ENCODE data around the gene PLAC1.

PLAC1 gene

DNA sequence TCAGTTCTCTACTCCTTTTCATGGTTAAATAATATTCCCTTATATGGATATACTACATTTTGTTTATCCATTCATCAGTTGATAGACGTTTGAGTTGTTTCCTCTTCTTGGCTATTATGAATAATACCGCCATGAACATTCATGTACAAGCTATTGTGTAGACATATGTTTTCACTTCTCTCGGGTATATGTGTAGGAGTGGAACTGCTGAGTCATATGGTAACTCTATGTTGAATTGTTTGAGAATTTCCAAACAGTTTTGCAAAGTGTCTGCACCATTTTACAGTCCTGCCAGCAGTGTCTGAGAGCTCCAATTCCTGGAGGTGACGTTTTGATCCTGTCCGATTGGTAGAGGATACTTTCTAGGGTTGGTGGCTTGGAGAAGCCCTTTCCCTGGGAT, 23.6 kb downstream of the PLAC1 start:
- no peak for DNase-seq
- in situ Hi-C loops (cut with MboI; ENCODE audit: low pct_unique_long_range_greater_than_20kb, low sequenced_read_pairs) = no loop called here

DNA sequence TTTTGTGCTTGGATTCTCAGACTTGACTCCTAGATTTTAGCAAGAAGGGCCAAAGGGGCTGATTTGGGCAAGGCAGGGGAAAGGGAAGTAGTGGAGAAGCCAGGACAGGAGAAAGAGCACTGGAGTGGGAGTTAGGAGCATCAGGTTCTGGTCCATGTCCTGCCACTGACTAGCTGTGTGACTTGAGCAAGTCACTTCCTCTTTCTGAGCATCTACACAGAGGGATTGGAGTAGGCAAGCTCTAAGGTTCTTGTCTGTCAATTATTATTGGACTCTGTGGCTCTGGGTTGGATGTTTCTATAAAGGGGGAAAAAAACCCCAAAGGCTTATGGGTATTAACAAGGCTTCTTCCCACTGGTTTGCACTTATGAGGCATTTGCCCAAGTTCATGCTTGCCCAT, 24.4 kb downstream of the PLAC1 start:
- in situ Hi-C loops (cut with MboI; ENCODE audit: low pct_unique_long_range_greater_than_20kb, low sequenced_read_pairs) = no loop called here
- peak; percentile 14 for DNase-seq

DNA sequence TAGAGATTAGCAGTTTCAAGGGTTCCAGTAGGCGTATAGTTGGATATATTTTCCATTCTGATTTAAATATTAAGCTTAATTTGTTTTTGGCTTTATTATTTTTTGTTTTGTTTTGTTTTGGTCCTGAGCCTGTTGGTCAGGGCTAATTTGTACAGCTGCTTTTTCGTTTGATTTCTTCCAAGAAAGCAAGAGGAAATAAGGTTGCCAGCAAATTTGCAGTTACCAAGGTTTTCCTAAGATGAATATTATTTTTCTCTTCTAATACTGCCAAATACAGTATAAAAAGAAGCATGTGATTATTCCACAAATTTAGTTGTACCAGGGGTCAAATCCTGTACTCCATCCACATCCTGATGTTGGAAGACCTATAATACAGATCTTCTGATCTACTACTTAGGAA, 24.9 kb downstream of the PLAC1 start:
- DNase-seq = no peak
- in situ Hi-C loops (cut with MboI; ENCODE audit: low pct_unique_long_range_greater_than_20kb, low sequenced_read_pairs) = no loop called here

DNA sequence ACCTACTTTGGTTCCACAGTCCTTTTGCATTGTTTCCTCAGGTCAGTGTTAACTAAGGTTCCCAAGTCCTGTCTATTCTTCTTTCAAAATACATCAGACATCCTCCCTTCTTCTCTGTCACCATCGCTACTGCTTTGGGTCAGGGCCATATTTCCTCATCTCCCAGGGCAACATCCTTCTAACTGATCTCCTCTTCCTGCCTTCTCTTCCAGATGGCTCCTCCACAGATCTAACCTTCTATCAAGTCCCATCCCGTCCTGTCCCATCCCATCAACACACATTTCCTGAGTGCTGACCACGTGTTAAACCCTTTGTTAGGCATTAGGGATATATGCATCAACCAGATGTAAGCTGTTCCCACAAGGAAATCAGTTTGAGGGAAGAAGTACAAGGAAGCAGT, 25.9 kb downstream of the PLAC1 start:
- in situ Hi-C loops (cut with MboI; ENCODE audit: low pct_unique_long_range_greater_than_20kb, low sequenced_read_pairs) = no loop called here
- no peak for DNase-seq

DNA sequence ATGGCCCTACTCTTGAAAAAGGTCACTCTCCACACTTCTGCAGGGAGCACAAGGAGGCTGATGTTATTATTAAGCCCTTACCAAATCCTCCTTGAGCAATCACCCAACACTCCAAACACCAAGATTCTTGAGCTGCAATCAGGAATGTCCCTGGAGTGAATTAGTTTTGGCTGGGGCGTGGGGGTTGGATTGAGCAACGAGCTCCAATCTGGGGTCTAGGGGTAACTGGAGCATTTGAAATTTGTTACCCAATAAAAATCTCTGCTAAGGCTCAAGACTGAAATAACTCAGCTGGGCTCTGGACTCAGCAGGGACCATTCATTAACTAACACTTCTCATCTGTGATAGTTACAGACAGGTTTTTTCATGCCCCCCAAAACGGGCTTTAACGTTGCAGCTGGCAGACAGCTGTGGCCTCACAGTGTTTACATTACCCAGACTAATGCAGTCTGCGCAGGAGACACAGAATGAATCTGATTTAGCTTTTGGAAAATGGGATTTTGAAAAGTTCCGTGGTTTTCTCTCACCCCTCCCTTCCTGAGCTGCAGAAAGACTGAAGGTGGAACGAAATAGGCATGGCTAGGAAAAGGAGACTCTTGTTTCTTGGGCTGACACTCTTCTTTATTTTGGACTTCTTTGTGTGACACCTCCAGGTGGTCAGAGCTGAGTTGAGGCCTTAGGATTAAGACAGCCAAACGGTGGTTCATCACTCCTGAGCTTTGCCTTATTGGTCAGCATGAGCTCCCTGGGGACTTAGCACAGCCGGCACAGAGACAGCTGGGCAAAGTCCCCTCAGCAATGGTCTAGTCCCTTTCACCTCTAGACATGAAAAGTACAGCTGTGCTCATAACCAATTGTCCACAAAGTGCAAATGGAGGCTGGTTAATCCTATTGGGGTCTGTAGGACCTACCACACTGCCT, 26.6 kb downstream of the PLAC1 start:
- in situ Hi-C loops (cut with MboI; ENCODE audit: low pct_unique_long_range_greater_than_20kb, low sequenced_read_pairs) = no loop called here
- DNase-seq = no peak

DNA sequence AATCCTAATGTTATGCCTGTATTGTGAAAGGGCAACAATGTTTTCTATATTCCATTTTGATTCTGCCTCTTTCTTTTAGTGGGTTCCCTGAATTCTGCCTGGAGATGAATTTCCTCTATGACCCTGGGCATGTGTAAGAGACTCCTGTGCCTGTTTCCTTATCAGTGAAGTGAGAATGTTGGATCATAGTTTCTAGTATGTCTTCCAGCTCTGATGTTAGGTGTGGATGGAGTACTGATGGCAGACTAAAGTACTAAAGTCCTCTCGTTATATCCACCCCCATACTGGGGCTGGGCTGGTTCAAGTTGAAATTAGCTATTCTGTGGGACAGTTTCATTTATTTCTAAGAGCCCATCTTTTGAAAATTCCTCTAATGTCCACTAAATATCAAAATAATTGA, 29.6 kb downstream of the PLAC1 start:
- DNase-seq = no peak
- in situ Hi-C loops (cut with MboI; ENCODE audit: low pct_unique_long_range_greater_than_20kb, low sequenced_read_pairs) = no loop called here

DNA sequence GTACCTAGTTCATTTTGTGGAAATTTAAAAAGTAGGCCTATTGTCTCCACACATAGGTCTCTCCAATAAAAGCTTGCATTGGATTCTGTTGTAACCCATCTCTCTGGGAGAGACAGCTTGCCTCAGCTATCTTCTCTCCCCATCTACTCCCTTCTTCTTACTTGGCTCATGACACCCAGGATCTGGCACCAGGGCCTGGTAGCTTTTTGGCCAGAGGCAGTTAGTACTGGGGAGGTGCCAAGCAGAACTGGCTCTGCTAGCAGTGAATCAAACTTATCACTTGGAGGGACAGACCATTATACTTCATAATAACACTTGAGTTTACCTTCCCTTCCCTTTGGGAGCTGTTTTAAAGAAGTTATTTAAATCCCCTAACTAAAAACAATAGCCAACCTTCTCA, 31.8 kb downstream of the PLAC1 start:
- in situ Hi-C loops (cut with MboI; ENCODE audit: low pct_unique_long_range_greater_than_20kb, low sequenced_read_pairs) = no loop called here
- no peak for DNase-seq

DNA sequence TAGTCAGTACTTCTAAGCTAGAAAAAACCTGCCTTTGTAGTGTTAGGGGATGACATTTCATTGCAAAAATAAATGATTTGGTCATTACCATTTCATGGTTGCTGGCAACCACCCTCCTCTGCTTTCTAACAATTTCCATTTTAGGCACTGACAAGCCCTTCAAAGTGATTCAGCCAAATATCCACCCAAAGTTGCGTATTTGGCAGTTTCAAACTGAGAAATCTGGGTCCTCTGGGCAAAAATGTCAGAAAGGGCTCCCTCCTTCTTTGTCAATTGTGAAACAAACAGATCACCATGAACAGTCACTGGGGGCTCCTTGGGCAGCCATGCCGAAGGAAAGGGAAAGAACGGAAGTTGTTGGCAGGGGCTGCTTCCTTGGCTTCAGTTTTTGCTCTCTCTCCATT, 33.0 kb downstream of the PLAC1 start:
- DNase-seq = no peak

DNA sequence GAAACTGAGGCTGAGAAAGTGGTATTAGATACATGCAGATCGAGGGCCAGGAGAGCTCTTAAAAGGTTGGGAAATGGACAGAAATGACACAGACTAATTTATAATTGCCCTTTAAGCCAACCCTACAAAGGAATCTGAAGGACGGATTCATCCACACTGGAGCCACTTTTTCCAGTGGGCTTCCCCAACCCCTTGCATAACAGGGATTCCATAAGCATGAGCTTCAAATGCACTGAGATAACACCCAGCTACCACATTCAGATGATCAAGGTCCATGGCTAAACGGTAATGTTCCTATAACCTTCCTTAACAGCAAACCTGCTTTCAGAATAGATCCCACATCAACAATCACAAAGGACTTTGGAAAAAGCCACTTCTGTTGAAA, 34.2 kb downstream of the PLAC1 start:
- DNase-seq = no peak
- in situ Hi-C loops (cut with MboI; ENCODE audit: low pct_unique_long_range_greater_than_20kb, low sequenced_read_pairs) = no loop called here

More for the DNA sequence above, 33.0 kb downstream of the PLAC1 start:
- in situ Hi-C loops (cut with MboI; ENCODE audit: low pct_unique_long_range_greater_than_20kb, low sequenced_read_pairs) = no loop called here

DNA sequence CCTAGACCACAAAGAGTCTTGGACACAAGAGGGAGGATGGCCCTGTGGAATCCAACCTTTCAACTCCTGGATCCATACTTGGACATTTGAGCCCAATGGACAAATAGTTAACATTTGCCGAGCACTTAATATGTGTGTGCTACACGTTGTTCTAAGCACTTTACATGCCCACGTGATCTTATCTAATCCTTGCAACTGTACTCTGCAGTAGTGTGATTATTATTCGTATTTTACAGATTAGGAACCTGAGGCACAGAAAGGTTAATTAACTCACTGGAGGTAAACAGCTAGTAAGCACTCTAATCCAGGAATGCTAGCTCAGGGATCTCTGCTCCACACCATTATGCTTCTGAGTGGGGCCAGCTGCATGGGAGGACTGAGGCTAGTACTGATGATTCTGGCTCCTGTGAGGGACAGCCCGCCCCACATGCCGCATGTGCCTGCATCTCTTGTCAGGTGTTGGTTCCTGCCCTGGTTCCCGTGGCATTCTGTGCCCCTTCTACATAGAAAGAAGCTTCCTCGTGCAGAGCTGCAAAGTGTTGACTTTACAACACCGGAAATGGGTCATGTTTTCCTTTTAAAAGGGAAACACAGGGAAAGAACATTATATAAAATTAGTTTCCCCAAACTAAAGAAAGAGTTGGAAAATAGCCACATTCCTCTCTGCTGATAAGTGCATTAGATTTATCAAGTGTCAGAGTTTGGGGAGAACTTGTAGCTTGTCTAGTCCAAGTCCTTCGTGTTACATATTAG, 34.8 kb downstream of the PLAC1 start:
- DNase-seq = no peak
- in situ Hi-C loops (cut with MboI; ENCODE audit: low pct_unique_long_range_greater_than_20kb, low sequenced_read_pairs) = no loop called here

DNA sequence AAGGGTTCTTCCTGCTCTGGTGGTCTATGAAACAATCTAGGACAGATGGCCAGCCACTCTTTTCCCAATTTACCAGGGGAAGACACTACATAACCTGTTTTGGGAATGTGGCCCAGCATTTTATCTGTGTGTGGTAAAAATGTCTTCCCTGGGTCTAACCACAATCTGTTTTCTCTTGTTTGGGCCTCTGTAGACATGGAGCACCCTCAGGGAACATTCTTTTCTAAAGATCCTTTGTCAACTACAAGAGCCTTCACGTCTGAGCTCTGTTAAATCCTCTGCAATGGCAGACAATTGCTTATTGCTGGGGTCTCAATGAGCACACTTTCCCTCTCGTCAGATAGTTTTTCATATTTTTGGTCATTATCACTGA, 35.5 kb downstream of the PLAC1 start:
- DNase-seq = no peak
- in situ Hi-C loops (cut with MboI; ENCODE audit: low pct_unique_long_range_greater_than_20kb, low sequenced_read_pairs) = no loop called here

DNA sequence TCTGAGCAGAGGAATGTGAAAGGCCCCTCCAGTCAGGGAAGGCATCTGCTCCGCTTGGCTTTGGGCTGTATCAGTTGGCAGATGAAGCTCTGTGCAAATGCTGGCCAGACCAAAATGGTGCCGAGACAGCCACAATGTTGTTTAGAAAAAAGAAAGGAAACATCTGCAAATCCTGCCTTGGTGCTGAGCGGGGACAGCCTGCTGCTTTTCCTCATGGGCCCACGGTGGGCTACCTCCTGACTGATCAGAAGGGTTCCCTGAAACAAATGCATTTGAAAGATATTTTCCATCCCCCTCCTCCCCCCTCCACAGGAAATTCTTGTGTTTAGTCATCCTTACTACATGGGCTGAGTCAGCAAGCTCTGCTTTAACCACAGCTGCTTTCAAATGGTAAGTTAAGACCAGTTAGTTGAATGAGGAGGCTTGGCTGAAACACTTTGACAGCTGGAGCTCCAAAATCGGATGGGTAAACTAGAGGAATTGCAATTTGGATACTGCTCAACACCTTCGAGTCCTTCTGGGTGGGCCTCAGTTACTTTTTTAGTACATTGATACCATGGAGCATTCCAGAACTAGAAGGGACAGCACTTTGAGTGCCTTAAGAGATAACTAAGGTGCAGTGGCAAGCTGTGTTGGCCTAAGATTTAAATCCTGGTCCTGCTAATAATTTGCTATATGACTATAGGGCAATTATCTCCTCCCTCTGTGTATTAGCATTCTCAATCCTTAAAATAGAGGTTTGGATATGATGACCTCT, 36.0 kb downstream of the PLAC1 start:
- in situ Hi-C loops (cut with MboI; ENCODE audit: low pct_unique_long_range_greater_than_20kb, low sequenced_read_pairs) = no loop called here
- DNase-seq = peak; percentile 47

DNA sequence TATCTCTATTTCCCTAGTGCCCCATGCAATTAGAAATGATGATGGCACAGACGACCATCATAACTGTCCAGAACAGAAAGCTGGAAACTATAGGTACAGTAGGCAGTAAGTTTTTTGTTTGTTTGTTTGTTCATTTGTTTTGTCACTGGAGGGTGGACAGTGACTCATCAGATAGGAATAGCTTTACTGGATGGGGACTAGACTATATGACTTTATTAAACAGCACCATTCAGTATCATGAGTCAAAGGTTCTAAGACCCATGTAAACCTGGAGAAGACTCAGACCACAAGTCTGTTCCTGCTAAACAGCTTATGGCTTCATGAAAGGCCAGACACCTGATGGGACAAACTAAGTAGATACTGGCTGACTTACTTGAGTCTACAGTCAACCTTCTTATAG, 38.4 kb downstream of the PLAC1 start:
- in situ Hi-C loops (cut with MboI; ENCODE audit: low pct_unique_long_range_greater_than_20kb, low sequenced_read_pairs) = no loop called here
- DNase-seq = no peak

DNA sequence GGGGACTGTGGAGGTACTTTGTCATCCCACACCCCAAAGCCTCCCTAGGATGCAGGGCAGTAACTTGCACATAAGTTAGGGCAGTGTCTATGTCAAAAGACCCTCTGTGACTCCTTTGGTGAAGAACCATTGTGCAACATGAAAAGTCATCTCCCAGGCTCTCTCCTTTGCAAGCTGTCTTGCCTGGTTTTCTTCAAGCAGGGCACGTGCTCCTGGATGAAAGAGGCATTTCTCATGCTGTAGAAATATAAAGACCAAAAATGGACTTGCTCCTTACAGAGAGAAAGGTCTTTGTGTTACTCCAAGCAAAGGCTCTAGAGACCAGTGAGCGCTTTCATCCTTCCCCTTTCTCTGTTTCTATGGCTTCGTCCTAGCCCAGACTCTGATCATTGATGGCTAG, 44.9 kb downstream of the PLAC1 start:
- in situ Hi-C loops (cut with MboI; ENCODE audit: low pct_unique_long_range_greater_than_20kb, low sequenced_read_pairs) = no loop called here
- no peak for DNase-seq

DNA sequence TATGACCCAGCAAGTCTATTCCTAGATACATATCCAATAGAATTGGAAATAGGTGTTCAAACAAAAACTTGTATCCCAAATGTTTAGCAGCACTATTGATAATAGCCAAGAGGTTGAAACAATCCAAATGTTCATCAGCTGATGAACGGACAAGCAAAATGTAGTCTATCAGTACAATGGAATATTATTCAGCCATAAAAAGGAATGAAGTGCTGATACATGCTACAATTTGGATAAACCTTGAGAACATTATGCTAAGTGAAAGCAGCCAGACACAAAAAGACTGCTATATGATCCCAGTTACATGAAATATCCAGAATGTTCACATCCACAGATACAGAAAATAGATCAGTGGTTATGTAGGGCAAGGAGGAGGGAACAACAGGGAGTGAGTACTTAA, 50.1 kb downstream of the PLAC1 start:
- in situ Hi-C loops (cut with MboI; ENCODE audit: low pct_unique_long_range_greater_than_20kb, low sequenced_read_pairs) = no loop called here
- no peak for DNase-seq

DNA sequence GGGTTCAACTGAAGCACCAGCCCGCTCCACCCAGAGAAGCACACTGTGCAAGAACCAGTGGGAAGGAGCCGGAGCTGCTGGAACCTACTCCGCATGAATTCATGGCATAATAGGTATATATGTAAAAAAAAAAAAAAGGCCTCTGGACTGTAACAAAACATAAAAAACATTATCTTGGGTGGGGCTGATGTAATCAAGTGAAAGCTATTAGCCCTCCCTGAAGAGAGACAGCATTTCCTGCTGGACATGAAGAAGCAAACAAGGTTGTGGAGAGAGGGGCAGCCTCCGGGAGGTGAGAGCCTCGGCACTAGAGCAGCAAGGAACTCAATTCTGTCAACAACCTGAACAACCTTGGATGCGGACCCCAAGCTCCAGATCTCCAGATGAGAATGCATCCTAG, 50.7 kb downstream of the PLAC1 start:
- DNase-seq = no peak
- in situ Hi-C loops (cut with MboI; ENCODE audit: low pct_unique_long_range_greater_than_20kb, low sequenced_read_pairs) = no loop called here

DNA sequence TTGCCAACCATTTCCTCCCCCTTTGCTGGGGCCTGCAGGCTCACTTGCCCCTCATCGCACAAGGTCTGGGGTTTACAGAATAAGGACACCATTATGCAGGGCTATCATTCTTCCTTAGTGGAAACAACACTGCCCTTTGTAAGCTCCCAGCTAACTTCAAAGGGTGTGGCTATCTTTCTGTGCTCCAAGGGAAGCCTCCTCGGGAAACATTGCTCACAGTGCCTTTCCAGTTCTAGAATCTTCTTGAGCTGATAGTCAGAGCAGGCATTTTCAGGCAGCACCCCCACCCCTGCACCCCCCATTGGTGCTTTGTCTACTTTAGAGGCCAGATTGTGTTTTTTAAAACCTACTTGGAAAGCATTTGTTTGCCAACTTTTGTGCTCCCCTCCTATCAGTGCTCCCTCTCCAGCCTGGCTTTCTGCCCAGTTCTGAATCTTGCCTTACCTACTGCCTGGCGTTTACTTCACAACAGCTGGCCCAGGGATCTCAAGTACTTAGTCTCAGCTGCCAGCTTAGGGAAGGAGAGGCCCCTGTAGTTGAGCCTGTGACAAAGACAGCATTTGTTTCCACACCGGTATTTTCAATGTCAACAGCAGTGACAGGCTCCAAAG, 53.5 kb downstream of the PLAC1 start:
- in situ Hi-C loops (cut with MboI; ENCODE audit: low pct_unique_long_range_greater_than_20kb, low sequenced_read_pairs) = no loop called here

DNA sequence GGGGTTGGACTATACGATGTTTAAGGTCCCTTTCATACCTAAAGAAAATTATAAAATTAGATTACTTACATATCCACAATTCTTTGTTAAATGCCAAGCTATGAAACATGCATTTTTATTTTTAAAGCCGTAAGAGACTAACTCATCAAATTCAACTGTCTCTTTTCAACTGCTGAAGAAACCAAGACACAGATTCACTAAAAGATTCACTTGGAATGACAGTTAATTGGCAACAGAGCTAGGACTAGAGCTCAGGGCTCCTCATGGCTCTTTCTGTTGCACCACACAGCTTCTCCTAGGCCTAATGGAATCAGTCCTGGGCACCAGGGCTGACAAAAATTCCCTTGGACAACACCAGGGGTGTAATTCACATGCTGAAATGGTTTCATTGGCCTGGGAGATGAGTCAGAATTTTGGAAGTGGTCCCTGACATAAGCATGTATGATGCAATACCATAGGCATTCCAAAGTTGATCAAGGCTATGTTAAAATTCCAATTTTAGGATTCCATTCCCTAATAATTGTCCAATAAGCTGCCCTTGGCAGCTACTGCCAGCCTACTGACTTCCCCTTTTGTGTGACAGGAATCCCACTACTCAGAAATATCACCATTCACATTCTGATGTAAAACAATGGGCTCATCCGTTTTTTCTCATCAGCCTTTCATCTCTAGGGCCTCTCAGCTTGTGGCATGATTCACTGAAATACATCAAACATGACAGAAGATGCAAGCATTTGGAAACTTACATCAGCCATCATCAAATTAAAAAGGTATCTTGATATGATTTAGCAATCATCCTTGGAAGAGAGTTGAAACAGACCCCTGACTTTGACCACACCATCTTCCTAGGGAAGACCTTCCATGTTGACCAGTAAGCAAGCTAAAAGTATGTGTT, 54.2 kb downstream of the PLAC1 start:
- in situ Hi-C loops (cut with MboI; ENCODE audit: low pct_unique_long_range_greater_than_20kb, low sequenced_read_pairs) = no loop called here
- no peak for DNase-seq

More for the DNA sequence above, 53.5 kb downstream of the PLAC1 start:
- DNase-seq = no peak

DNA sequence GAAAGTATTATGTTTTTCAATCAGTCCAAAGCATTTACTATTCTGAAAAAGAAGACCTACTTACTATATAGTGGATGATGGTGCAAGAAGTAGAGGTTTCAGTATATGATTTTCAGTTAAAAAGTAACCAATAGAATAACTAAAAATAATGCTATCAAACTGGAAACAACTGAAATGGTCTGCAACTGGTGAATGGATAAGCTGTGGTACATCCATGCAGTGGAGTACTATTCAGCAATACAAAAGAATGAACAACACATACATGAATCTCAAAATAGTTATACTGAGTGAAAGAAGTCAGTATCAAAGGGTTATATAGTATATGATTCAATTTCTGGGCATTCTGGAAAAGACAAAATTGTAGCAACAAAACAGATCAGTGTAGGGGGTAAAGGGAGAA, 55.9 kb downstream of the PLAC1 start:
- in situ Hi-C loops (cut with MboI; ENCODE audit: low pct_unique_long_range_greater_than_20kb, low sequenced_read_pairs) = no loop called here
- DNase-seq = no peak
